Neural cell (in vitro differentiated cells): ENCODE measurements around the gene ZFAND2A. TPM values are rescaled to one million over a fixed set of nuclear protein-coding genes. Genes with fewer than 3 reads are reported as not detected.

Source experiments
- H2AFZ ChIP-seq: fragments of 200-600, 300-800 bp; sonication (generic), shearing (Covaris generic); 2 replicates; pipeline ENCODE4 v1.6.0; 2014; ENCODE audit warnings: low read depth, mild to moderate bottlenecking, antibody characterized with exemption, low read length, moderate library complexity
- H3F3A ChIP-seq: fragments of 200-600 bp; shearing (Covaris generic); 2 replicates; pipeline ENCODE4 v1.6.1; 2016; ENCODE audit warnings: mild to moderate bottlenecking, moderate library complexity, mixed read lengths, antibody characterized with exemption, low read length; ENCODE audit not compliant: insufficient read depth, poor library complexity, severe bottlenecking
- H3K27ac ChIP-seq: fragments of 200-600, 300-800 bp; sonication (generic), shearing (Covaris generic); 2 replicates; pipeline ENCODE4 v1.5.1; 2014; ENCODE audit warnings: mild to moderate bottlenecking, low read length, moderate library complexity
- H3K27me3 ChIP-seq: fragments of 300-800, 200-600 bp; sonication (generic), shearing (Covaris generic); 2 replicates; pipeline ENCODE4 v1.6.0; 2014; ENCODE audit warnings: mild to moderate bottlenecking, low read depth, low read length, moderate library complexity; ENCODE audit not compliant: insufficient read depth
- H3K36me3 ChIP-seq: fragments of 300-800, 200-600 bp; sonication (generic), shearing (Covaris generic); 2 replicates; pipeline ENCODE4 v1.5.1; 2014; ENCODE audit warnings: mild to moderate bottlenecking, antibody characterized with exemption, low read length, moderate library complexity; ENCODE audit not compliant: insufficient read depth
- H3K4me2 ChIP-seq: fragments of 300-800, 200-600 bp; sonication (generic), shearing (Covaris generic); 2 replicates; pipeline ENCODE4 v1.6.0; 2014; ENCODE audit warnings: mild to moderate bottlenecking, low read length
- H3K4me3 ChIP-seq: fragments of 300-800, 200-600 bp; sonication (generic), shearing (Covaris generic); 2 replicates; pipeline ENCODE4 v1.5.1; 2014; ENCODE audit warnings: mild to moderate bottlenecking, low read length, moderate library complexity
- H3K79me2 ChIP-seq: fragments of 200-600 bp; shearing (Covaris generic); replicated peaks from 2 replicates; pipeline ENCODE4 v1.6.0; 2014; ENCODE audit warnings: mild to moderate bottlenecking, low read length, moderate library complexity; ENCODE audit not compliant: insufficient read depth
- H3K9ac ChIP-seq: fragments of 300-800, 200-600 bp; sonication (generic), shearing (Covaris generic); 2 replicates; pipeline ENCODE4 v1.6.1; 2016; ENCODE audit warnings: mild to moderate bottlenecking, low read length, mixed read lengths
- H3K9me2 ChIP-seq: fragments of 200-600 bp; shearing (Covaris generic); 2 replicates; pipeline ENCODE4 v1.6.1; 2016; ENCODE audit warnings: mild to moderate bottlenecking, low read length, mixed read lengths; ENCODE audit not compliant: insufficient read depth
- H3K9me3 ChIP-seq: fragments of 200-600, 300-800 bp; sonication (generic), shearing (Covaris generic); 2 replicates; pipeline ENCODE4 v1.6.1; 2016; ENCODE audit warnings: mild to moderate bottlenecking, mixed run types, low read length, moderate library complexity, mixed read lengths
- H4K20me1 ChIP-seq: fragments of 200-600 bp; shearing (Covaris generic); 2 replicates; pipeline ENCODE4 v1.6.1; 2016; ENCODE audit warnings: mild to moderate bottlenecking, mixed run types; ENCODE audit not compliant: insufficient read depth
- CTCF ChIP-seq: fragments of 450-650 bp; IDR thresholded peaks from 2 replicates; pipeline ENCODE4 v1.5.1; 2014; ENCODE audit warnings: antibody characterized with exemption, mild to moderate bottlenecking, moderate library complexity; ENCODE audit not compliant: poor library complexity, severe bottlenecking
- EP300 ChIP-seq: fragments of 450-650 bp; conservative IDR thresholded peaks from 2 replicates; pipeline ENCODE4 v1.6.1; 2014; ENCODE audit warnings: antibody characterized with exemption, mild to moderate bottlenecking, moderate library complexity; ENCODE audit not compliant: poor library complexity, severe bottlenecking
- EZH2 ChIP-seq: fragments of 200-600, 300-800 bp; shearing (Covaris generic), sonication (generic); IDR thresholded peaks from 2 replicates; pipeline ENCODE4 v1.6.1; 2014; ENCODE audit warnings: antibody characterized with exemption, low read length, borderline replicate concordance, mild to moderate bottlenecking; ENCODE audit not compliant: insufficient read depth, poor library complexity, severe bottlenecking
- MXI1 ChIP-seq: fragments of 450-650 bp; conservative IDR thresholded peaks from 2 replicates; pipeline ENCODE4 v1.6.1; 2014; ENCODE audit warnings: antibody characterized with exemption, mild to moderate bottlenecking; ENCODE audit not compliant: poor library complexity, severe bottlenecking
- POLR2AphosphoS5 ChIP-seq: IDR thresholded peaks from 2 replicates; pipeline ENCODE4 v1.6.1; 2012
- RAD21 ChIP-seq: fragments of 450-650 bp; conservative IDR thresholded peaks from 2 replicates; pipeline ENCODE4 v1.6.1; 2014; ENCODE audit warnings: antibody characterized with exemption, mild to moderate bottlenecking, moderate library complexity
- REST ChIP-seq: IDR thresholded peaks from 2 replicates; pipeline ENCODE4 v1.6.1; 2012; ENCODE audit warnings: borderline replicate concordance
- SMC3 ChIP-seq: fragments of 450-650 bp; conservative IDR thresholded peaks from 2 replicates; pipeline ENCODE4 v1.6.1; 2014; ENCODE audit warnings: antibody characterized with exemption, mild to moderate bottlenecking, moderate library complexity; ENCODE audit not compliant: poor library complexity
- TAF1 ChIP-seq: IDR thresholded peaks from 2 replicates; pipeline ENCODE4 v1.6.1; 2012; ENCODE audit warnings: low read depth
- polyA plus RNA-seq: library from polyadenylated mRNA; depleted of rRNA; stranded (reverse); fragments of >200 nt; gene quantifications from 2 replicates; pipeline ENCODE4 v1.2.3, GENCODE V29; 2014

Gene ZFAND2A
- polyA plus RNA-seq, 1 donor from 2014 or later: 69.9 TPM

DNA sequence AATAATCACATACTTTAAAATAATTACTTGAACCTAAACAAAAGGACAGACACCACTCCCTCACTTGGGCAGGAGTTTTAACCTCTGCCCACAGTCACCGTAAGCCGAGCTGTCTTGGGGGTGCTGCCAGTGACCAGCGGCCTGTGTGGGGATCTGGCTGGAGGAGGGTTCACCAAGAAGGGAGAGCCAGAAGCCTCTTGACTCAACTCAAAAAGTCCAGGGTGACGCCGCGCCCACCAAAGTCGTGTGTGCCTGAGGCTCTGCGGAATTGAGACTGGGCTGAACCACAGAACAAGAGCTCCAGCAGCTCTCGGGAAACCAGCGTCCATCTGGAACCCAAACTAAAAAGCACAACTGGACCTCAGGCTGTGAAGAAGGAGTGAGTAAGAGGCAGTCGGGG, 35.8 kb downstream of the ZFAND2A start:
- H3K27me3 ChIP-seq: no peaks in the 10 kb centered on the region
- H3K36me3 ChIP-seq: no peaks in the 10 kb centered on the region
- H3K79me2 ChIP-seq: no peaks in the 10 kb centered on the region
- H3K27ac ChIP-seq: no peak overlapping the region
- no peak overlapping the region for H3K4me3 ChIP-seq
- no peak for TF ChIP-seq CTCF
- no peak for TF ChIP-seq POLR2AphosphoS5
- no peak for TF ChIP-seq EZH2
- no peak for TF ChIP-seq REST
- TF ChIP-seq EP300: no peak
- TF ChIP-seq SMC3: no peak
- TF ChIP-seq MXI1: no peak
- no peak for TF ChIP-seq TAF1
- no peak for TF ChIP-seq RAD21
- no peaks in the 10 kb centered on the region for H4K20me1 ChIP-seq
- no peaks in the 10 kb centered on the region for H3K9me2 ChIP-seq
- no peaks in the 10 kb centered on the region for H3F3A ChIP-seq
- no peak overlapping the region for H3K4me2 ChIP-seq
- H3K9ac ChIP-seq: no peak overlapping the region
- no peaks in the 10 kb centered on the region for H3K9me3 ChIP-seq
- no peak overlapping the region for H2AFZ ChIP-seq

DNA sequence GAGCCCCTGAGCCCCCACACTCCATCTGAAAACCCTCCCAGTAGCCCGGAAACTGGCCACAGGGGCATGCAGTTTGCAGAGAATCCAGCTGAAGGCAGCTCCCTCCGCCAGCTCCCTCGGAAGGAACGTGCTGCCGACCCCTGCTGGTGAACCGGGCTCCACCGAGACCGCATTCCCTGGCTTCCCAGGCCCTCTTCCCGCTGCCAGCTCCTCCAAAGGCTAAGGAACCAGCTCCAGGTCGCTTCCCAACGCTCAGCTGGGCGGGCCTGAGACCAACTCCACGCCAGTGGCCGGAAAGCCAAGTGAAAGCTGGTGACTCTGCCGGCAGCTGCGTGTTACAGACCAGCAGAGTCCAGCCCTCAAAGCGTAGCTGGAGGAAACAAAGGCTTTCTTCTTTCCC, 36.3 kb downstream of the ZFAND2A start:
- H2AFZ ChIP-seq: no peak overlapping the region
- H3F3A ChIP-seq: no peaks in the 10 kb centered on the region
- H3K79me2 ChIP-seq: no peaks in the 10 kb centered on the region
- TF ChIP-seq CTCF (peak; percentile 55), SMC3 (peak; percentile 50), REST (no peak), EP300 (no peak), RAD21 (peak; percentile 37), EZH2 (no peak), TAF1 (no peak), POLR2AphosphoS5 (no peak), MXI1 (no peak)
- no peak overlapping the region for H3K4me2 ChIP-seq
- no peaks in the 10 kb centered on the region for H3K36me3 ChIP-seq
- no peak overlapping the region for H3K27ac ChIP-seq
- no peaks in the 10 kb centered on the region for H3K27me3 ChIP-seq
- no peak overlapping the region for H3K4me3 ChIP-seq
- no peak overlapping the region for H3K9ac ChIP-seq
- no peaks in the 10 kb centered on the region for H3K9me3 ChIP-seq
- H3K9me2 ChIP-seq: no peaks in the 10 kb centered on the region
- no peaks in the 10 kb centered on the region for H4K20me1 ChIP-seq
